Keratinocyte (primary cell): ENCODE data around the gene PDS5A.

Source experiments
- CTCF ChIP-seq, 3 experiments: IDR thresholded peaks in 1 of 3; conservative IDR thresholded peaks in 1 of 3; optimal IDR thresholded peaks in 1 of 3; 2 replicates in 2 of 3; 3 replicates in 1 of 3; pipeline versions ENCODE3 to v1.5.1; 2011; ENCODE audit warnings: low read length in 3 of 3, mild to moderate bottlenecking in 3 of 3, moderate library complexity in 2 of 3, control low read depth in 1 of 3, inconsistent platforms in 1 of 3; ENCODE audit not compliant: insufficient read depth in 2 of 3; ENCODE audit errors: extremely low read depth in 1 of 3
- EZH2 ChIP-seq: IDR thresholded peaks from one replicate; pipeline ENCODE4 v1.6.1; 2012; ENCODE audit warnings: inconsistent platforms, mild to moderate bottlenecking, low read length, moderate library complexity

GRCh38 chr4:39785083-39785482 is 192.6 kb downstream of the PDS5A start:
- TF ChIP-seq CTCF (optimal IDR thresholded peaks at IDR 0.05 in 1 of 3, IDR thresholded peaks at IDR 0.05 in 1 of 3, conservative IDR thresholded peaks at IDR 0.05 in 1 of 3; ENCODE audit: extremely low read depth in 1 of 3, insufficient read depth in 2 of 3, low read length in 3 of 3) (no peak), EZH2 (no peak)
